ENCODE data around the gene CTU1. TPM values are rescaled to one million over a fixed set of nuclear protein-coding genes. Genes with fewer than 3 reads are reported as not detected.

CTU1 gene
- total and polyA plus RNA-seq, 2 donors: 2.9 to 5.7 TPM

GRCh38 chr19:51093510-51094345 lies 14.5 kb downstream of the CTU1 start:
- no peak for DNase-seq (ENCODE audit: low read depth in 6 of 9, low spot score in 9 of 9)
- Histone ChIP-seq H3K36me3 (ENCODE audit: control insufficient read depth in 2 of 2, insufficient read depth in 2 of 2, low read length in 1 of 2) (peaks cover 0 to 3% of the 10 kb centered on the region in 2 donors), H3K27ac (ENCODE audit: low read depth in 1 of 2, low read length in 1 of 2) (no peak overlapping the region), H3K4me1 (ENCODE audit: control insufficient read depth in 2 of 2, insufficient read depth in 2 of 2, low read length in 2 of 2) (no peaks in the 10 kb centered on the region), H3K27me3 (ENCODE audit: control insufficient read depth in 2 of 2, insufficient read depth in 1 of 2, low read length in 1 of 2) (no peaks in the 10 kb centered on the region), H3K9me3 (ENCODE audit: control insufficient read depth in 2 of 2, insufficient read depth in 1 of 2, low read length in 1 of 2) (no peaks in the 10 kb centered on the region), H3K4me3 (ENCODE audit: low read length in 2 of 2) (no peak overlapping the region)
- WGBS: 93% methylated on average over 22 of the region's 22 CpGs

DNA sequence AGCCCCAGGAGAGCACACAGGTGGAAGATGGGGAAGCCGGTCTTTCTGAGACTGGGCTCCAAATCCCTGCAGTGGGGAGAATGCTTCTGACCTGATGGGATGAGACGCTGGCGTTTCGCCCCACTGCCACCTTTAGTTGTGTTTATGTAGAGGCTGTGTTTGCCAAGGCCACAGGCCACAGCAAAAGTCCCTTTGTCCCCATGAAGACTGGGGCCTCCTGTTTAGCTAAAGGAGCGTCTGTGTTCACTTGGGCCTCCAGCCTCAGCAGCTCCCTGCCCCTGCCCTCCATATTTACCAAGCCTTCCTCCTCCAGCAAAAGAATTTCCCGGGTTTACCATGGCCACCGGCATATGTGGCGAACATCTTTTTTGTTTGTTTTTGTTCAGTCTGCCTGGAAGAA lies 15.1 kb downstream of the CTU1 start:
- no peak for DNase-seq (ENCODE audit: low read depth in 6 of 9, low spot score in 9 of 9)
- no peak overlapping the region for H3K4me3 ChIP-seq (ENCODE audit: low read length in 2 of 2)
- 94% methylated on average over 8 of the region's 8 CpGs for WGBS
- no peaks in the 10 kb centered on the region for H3K27me3 ChIP-seq (ENCODE audit: control insufficient read depth in 2 of 2, insufficient read depth in 1 of 2, low read length in 1 of 2)
- H3K36me3 ChIP-seq (ENCODE audit: control insufficient read depth in 2 of 2, insufficient read depth in 2 of 2, low read length in 1 of 2): peaks cover 0 to 2% of the 10 kb centered on the region in 2 donors
- H3K27ac ChIP-seq (ENCODE audit: low read depth in 1 of 2, low read length in 1 of 2): no peak overlapping the region
- no peaks in the 10 kb centered on the region for H3K4me1 ChIP-seq (ENCODE audit: control insufficient read depth in 2 of 2, insufficient read depth in 2 of 2, low read length in 2 of 2)
- H3K9me3 ChIP-seq (ENCODE audit: control insufficient read depth in 2 of 2, insufficient read depth in 1 of 2, low read length in 1 of 2): no peaks in the 10 kb centered on the region

- Histone ChIP-seq H3K27ac (ENCODE audit: low read depth in 1 of 2, low read length in 1 of 2) (no peak overlapping the region), H3K27me3 (ENCODE audit: control insufficient read depth in 2 of 2, insufficient read depth in 1 of 2, low read length in 1 of 2) (no peaks in the 10 kb centered on the region), H3K9me3 (ENCODE audit: control insufficient read depth in 2 of 2, insufficient read depth in 1 of 2, low read length in 1 of 2) (no peaks in the 10 kb centered on the region), H3K4me1 (ENCODE audit: control insufficient read depth in 2 of 2, insufficient read depth in 2 of 2, low read length in 2 of 2) (no peaks in the 10 kb centered on the region), H3K36me3 (ENCODE audit: control insufficient read depth in 2 of 2, insufficient read depth in 2 of 2, low read length in 1 of 2) (no peaks in the 10 kb centered on the region), H3K4me3 (ENCODE audit: low read length in 2 of 2) (no peak overlapping the region)
- DNase-seq (ENCODE audit: low read depth in 6 of 9, low spot score in 9 of 9): no peak
- WGBS: 80% methylated on average over 16 of the region's 16 CpGs
Measured at GRCh38 chr19:51091895-51092873, 16.0 kb downstream of the CTU1 start.

DNA sequence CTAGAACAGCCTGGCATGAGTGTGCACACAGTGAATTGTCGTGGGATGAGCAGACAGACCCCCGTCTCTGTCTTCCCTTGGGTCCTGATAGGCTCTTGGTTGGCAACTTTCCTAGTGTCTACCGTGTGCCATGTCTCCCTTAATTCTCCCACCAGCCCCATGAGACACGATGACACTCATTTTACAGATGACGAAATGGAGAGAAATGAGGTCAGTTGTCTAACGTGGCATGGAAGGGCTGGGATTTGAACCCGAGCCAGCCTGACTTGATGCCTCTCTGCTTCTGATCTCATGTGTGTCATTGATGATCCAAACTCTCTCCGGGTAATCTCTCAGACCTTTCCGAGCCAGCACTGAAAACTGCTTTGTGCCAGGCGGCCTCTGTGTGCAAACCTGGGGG lies 17.1 kb downstream of the CTU1 start:
- Histone ChIP-seq H3K36me3 (ENCODE audit: control insufficient read depth in 2 of 2, insufficient read depth in 2 of 2, low read length in 1 of 2) (no peaks in the 10 kb centered on the region), H3K27me3 (ENCODE audit: control insufficient read depth in 2 of 2, insufficient read depth in 1 of 2, low read length in 1 of 2) (no peaks in the 10 kb centered on the region), H3K4me3 (ENCODE audit: low read length in 2 of 2) (no peak overlapping the region), H3K9me3 (ENCODE audit: control insufficient read depth in 2 of 2, insufficient read depth in 1 of 2, low read length in 1 of 2) (no peaks in the 10 kb centered on the region), H3K27ac (ENCODE audit: low read depth in 1 of 2, low read length in 1 of 2) (no peak overlapping the region), H3K4me1 (ENCODE audit: control insufficient read depth in 2 of 2, insufficient read depth in 2 of 2, low read length in 2 of 2) (no peaks in the 10 kb centered on the region)
- no peak for DNase-seq (ENCODE audit: low read depth in 6 of 9, low spot score in 9 of 9)
- 93% methylated on average over 10 of the region's 10 CpGs for WGBS

DNA sequence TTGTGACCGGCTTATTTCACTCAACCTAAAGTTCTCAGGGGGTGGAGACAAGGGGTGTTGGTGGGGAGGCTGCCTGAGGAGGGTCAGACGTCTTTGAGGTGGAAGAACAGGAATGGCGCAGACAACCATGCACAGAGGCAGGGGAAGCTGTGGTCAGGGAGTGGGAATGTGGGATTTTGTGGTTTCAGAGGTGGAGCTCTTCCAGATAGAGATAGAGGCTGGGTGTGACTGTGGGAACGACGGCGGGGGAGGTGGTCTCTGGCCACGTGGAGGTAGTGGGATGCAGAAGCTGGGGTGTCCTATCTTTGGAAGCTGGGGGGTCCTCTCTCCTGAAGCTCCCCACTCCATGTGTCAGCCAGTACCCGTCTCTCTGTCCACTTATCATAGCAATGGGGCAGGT lies 17.7 kb downstream of the CTU1 start:
- DNase-seq (ENCODE audit: low read depth in 6 of 9, low spot score in 9 of 9): no peak
- H3K27ac ChIP-seq (ENCODE audit: low read depth in 1 of 2, low read length in 1 of 2): no peak overlapping the region
- 73% methylated on average over 8 of the region's 8 CpGs for WGBS
- H3K4me3 ChIP-seq (ENCODE audit: low read length in 2 of 2): no peak overlapping the region
- no peaks in the 10 kb centered on the region for H3K4me1 ChIP-seq (ENCODE audit: control insufficient read depth in 2 of 2, insufficient read depth in 2 of 2, low read length in 2 of 2)
- H3K9me3 ChIP-seq (ENCODE audit: control insufficient read depth in 2 of 2, insufficient read depth in 1 of 2, low read length in 1 of 2): no peaks in the 10 kb centered on the region
- no peaks in the 10 kb centered on the region for H3K36me3 ChIP-seq (ENCODE audit: control insufficient read depth in 2 of 2, insufficient read depth in 2 of 2, low read length in 1 of 2)
- no peaks in the 10 kb centered on the region for H3K27me3 ChIP-seq (ENCODE audit: control insufficient read depth in 2 of 2, insufficient read depth in 1 of 2, low read length in 1 of 2)

GRCh38 chr19:51089786-51090185 lies 18.4 kb downstream of the CTU1 start:
- Histone ChIP-seq H3K36me3 (ENCODE audit: control insufficient read depth in 2 of 2, insufficient read depth in 2 of 2, low read length in 1 of 2) (no peaks in the 10 kb centered on the region), H3K4me1 (ENCODE audit: control insufficient read depth in 2 of 2, insufficient read depth in 2 of 2, low read length in 2 of 2) (no peaks in the 10 kb centered on the region), H3K27ac (ENCODE audit: low read depth in 1 of 2, low read length in 1 of 2) (no peak overlapping the region), H3K4me3 (ENCODE audit: low read length in 2 of 2) (no peak overlapping the region), H3K9me3 (ENCODE audit: control insufficient read depth in 2 of 2, insufficient read depth in 1 of 2, low read length in 1 of 2) (no peaks in the 10 kb centered on the region), H3K27me3 (ENCODE audit: control insufficient read depth in 2 of 2, insufficient read depth in 1 of 2, low read length in 1 of 2) (no peaks in the 10 kb centered on the region)
- DNase-seq (ENCODE audit: low read depth in 6 of 9, low spot score in 9 of 9): no peak
- WGBS: 94% methylated on average over 17 of the region's 17 CpGs

DNA sequence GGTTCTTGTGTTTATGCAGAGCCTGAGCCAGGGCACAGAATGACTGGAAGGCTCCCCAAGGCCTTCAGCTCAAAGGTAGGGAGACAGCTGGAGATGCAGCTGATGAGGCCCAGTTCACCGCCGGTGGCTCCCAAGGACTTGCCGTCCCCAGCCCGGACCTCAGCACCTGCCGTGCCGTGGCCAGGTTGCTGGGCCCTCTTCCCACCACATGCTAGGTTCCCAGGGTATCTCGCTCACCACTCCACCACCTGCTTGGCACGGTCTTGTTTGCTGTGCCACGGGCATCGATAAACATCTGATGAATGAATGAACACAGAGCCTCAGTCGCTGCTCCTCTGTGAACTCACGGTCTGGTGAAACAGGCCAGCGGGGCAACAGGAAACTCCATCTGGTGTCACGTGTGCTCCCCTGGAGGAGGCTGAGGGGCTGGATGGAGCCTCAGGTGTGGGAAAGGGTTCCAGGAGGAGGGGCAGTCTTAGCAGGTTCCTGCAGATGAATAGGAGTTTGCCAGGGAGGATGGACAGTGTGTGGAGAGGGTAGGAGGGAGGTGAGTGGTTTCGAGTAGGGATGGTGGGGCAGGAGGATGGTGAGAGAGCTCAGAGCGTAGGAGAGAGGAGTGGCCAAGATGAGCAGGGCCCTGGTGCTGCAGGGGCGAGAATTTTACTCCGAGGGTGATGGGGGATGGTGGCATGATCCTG lies 21.9 kb downstream of the CTU1 start:
- no peaks in the 10 kb centered on the region for H3K9me3 ChIP-seq (ENCODE audit: control insufficient read depth in 2 of 2, insufficient read depth in 1 of 2, low read length in 1 of 2)
- H3K27ac ChIP-seq (ENCODE audit: low read depth in 1 of 2, low read length in 1 of 2): no peak overlapping the region
- no peaks in the 10 kb centered on the region for H3K36me3 ChIP-seq (ENCODE audit: control insufficient read depth in 2 of 2, insufficient read depth in 2 of 2, low read length in 1 of 2)
- no peak overlapping the region for H3K4me3 ChIP-seq (ENCODE audit: low read length in 2 of 2)
- WGBS: 92% methylated on average over 18 of the region's 18 CpGs
- H3K4me1 ChIP-seq (ENCODE audit: control insufficient read depth in 2 of 2, insufficient read depth in 2 of 2, low read length in 2 of 2): no peaks in the 10 kb centered on the region
- peaks cover 0 to 3% of the 10 kb centered on the region in 2 donors for H3K27me3 ChIP-seq (ENCODE audit: control insufficient read depth in 2 of 2, insufficient read depth in 1 of 2, low read length in 1 of 2)
- no peak for DNase-seq (ENCODE audit: low read depth in 6 of 9, low spot score in 9 of 9)

GRCh38 chr19:51084505-51084904 lies 23.7 kb downstream of the CTU1 start:
- Histone ChIP-seq H3K27ac (ENCODE audit: low read depth in 1 of 2, low read length in 1 of 2) (no peak overlapping the region), H3K9me3 (ENCODE audit: control insufficient read depth in 2 of 2, insufficient read depth in 1 of 2, low read length in 1 of 2) (no peaks in the 10 kb centered on the region), H3K36me3 (ENCODE audit: control insufficient read depth in 2 of 2, insufficient read depth in 2 of 2, low read length in 1 of 2) (no peaks in the 10 kb centered on the region), H3K4me3 (ENCODE audit: low read length in 2 of 2) (no peak overlapping the region), H3K4me1 (ENCODE audit: control insufficient read depth in 2 of 2, insufficient read depth in 2 of 2, low read length in 2 of 2) (no peaks in the 10 kb centered on the region), H3K27me3 (ENCODE audit: control insufficient read depth in 2 of 2, insufficient read depth in 1 of 2, low read length in 1 of 2) (peaks cover 0 to 3% of the 10 kb centered on the region in 2 donors)
- 86% methylated on average over 7 of the region's 7 CpGs for WGBS
- no peak for DNase-seq (ENCODE audit: low read depth in 6 of 9, low spot score in 9 of 9)
